CD4-positive, alpha-beta memory T cell (primary cell): ENCODE data around the gene PDE4B. TPM values are rescaled to one million over a fixed set of nuclear protein-coding genes. Genes with fewer than 3 reads are reported as not detected.
"Not testable (repeated sequence)": the region's sequence is repeated elsewhere in the genome, so short reads cannot be mapped to it uniquely, and the experiment has no call there.

Experiments used
- CTCF ChIA-PET: fragments of 350-600 bp; sonication (Branson Sonifier 250); formaldehyde crosslinking; loops from one replicate; lab custom pipeline; 2021; ENCODE audit warnings: inconsistent platforms; ENCODE audit not compliant: partially characterized antibody; lab: Charles Lee
- POLR2A ChIA-PET: fragments of 350-600 bp; sonication (Branson Sonifier 250); formaldehyde crosslinking; loops from one replicate; lab custom pipeline; 2021; ENCODE audit not compliant: partially characterized antibody; lab: Charles Lee
- DNase-seq, 5 donors: peaks; one replicate each; pipeline versions ENCODE4 v3.0.0 to v3.0.0-alpha.2; 2020 to 2022; ENCODE audit warnings: mixed read lengths in 1 of 5
- H3K27ac ChIP-seq: one replicate; pipeline ENCODE4 v1.7.0; 2013; ENCODE audit warnings: low read depth, low read length
- H3K27me3 ChIP-seq: 2 replicates; pipeline ENCODE4 v1.7.0; 2013; ENCODE audit warnings: mild to moderate bottlenecking, low read length, moderate library complexity; ENCODE audit not compliant: insufficient read depth
- H3K36me3 ChIP-seq: 2 replicates; pipeline ENCODE4 v1.7.0; 2013; ENCODE audit warnings: mild to moderate bottlenecking, low read length, moderate library complexity; ENCODE audit not compliant: insufficient read depth
- H3K4me1 ChIP-seq: 2 replicates; pipeline ENCODE4 v1.7.0; 2013; ENCODE audit warnings: mild to moderate bottlenecking, low read length, moderate library complexity; ENCODE audit not compliant: insufficient read depth
- H3K4me3 ChIP-seq, 2 donors: one replicate each; pipeline ENCODE4 v1.7.0; 2013; ENCODE audit warnings: low read length in 2 of 2, mild to moderate bottlenecking in 1 of 2
- H3K9me3 ChIP-seq, 2 donors: one replicate each; pipeline ENCODE4 v1.7.0; 2013; ENCODE audit warnings: low read length in 2 of 2, control low read depth in 1 of 2; ENCODE audit not compliant: control insufficient read depth in 1 of 2
- H3K27ac Mint-ChIP-seq, 7 donors: one replicate each; pipeline ENCODE4 v1.8.0; 2020 to 2021; ENCODE audit warnings: mixed read lengths in 7 of 7, mild to moderate bottlenecking in 6 of 7, inconsistent platforms in 3 of 7, moderate library complexity in 3 of 7
- H3K27me3 Mint-ChIP-seq, 2 donors: one replicate each; pipeline ENCODE4 v1.8.0; 2020 to 2021; ENCODE audit warnings: mixed read lengths in 2 of 2
- H3K36me3 Mint-ChIP-seq, 2 donors: one replicate each; pipeline ENCODE4 v1.8.0; 2020 to 2021; ENCODE audit warnings: mixed read lengths in 2 of 2, inconsistent platforms in 1 of 2, mild to moderate bottlenecking in 1 of 2
- H3K4me1 Mint-ChIP-seq, 4 donors: one replicate each; pipeline ENCODE4 v1.8.0; 2020 to 2021; ENCODE audit warnings: mixed read lengths in 4 of 4, mild to moderate bottlenecking in 1 of 4
- H3K4me3 Mint-ChIP-seq, 8 donors: one replicate each; pipeline ENCODE4 v1.8.0; 2020 to 2021; ENCODE audit warnings: mixed read lengths in 8 of 8, mild to moderate bottlenecking in 7 of 8, moderate library complexity in 6 of 8, inconsistent platforms in 3 of 8
- H3K9me3 Mint-ChIP-seq, 8 donors: one replicate each; pipeline ENCODE4 v1.8.0; 2020 to 2021; ENCODE audit warnings: mixed read lengths in 8 of 8, mild to moderate bottlenecking in 5 of 8, inconsistent platforms in 3 of 8, moderate library complexity in 1 of 8
- intact Hi-C: fragments of 100-400 bp; cut with micrococcal nuclease; formaldehyde crosslinking; loops from one replicate; pipeline ENCODE4 v1.15.1; 2023
- polyA plus RNA-seq, 2 donors: library from polyadenylated mRNA; unstranded; fragments of 300-500 nt; fragmentation: Illumina TruSeq; gene quantifications; one replicate each; pipeline ENCODE4 v1.2.3, GENCODE V29; 2021
- total RNA-seq, 2 experiments: library from RNA; stranded (reverse); gene quantifications; one replicate each; pipeline ENCODE4 v1.2.3, GENCODE V29; 2021

The PDE4B gene
- total and polyA plus RNA-seq, 4 experiments from 2014 or later = 33.8 to 116 (median 40.7) TPM

GRCh38 chr1:66135161-66135560 is 342.5 kb downstream of the PDE4B start:
- CTCF ChIA-PET = no interaction called here
- H3K4me3 Mint-ChIP-seq = no peak overlapping the region
- intact Hi-C loops = no loop called here
- no peaks in the 10 kb centered on the region for H3K4me1 Mint-ChIP-seq
- Histone ChIP-seq H3K27ac (no peak overlapping the region), H3K36me3 (no peaks in the 10 kb centered on the region), H3K4me3 (no peak overlapping the region), H3K4me1 (no peaks in the 10 kb centered on the region), H3K27me3 (no peaks in the 10 kb centered on the region), H3K9me3 (no peaks in the 10 kb centered on the region)
- no peak for DNase-seq
- POLR2A ChIA-PET = no interaction called here
- peaks cover 10 to 18% of the 10 kb centered on the region in 2 donors for H3K27me3 Mint-ChIP-seq
- no peaks in the 10 kb centered on the region for H3K36me3 Mint-ChIP-seq
- no peak overlapping the region for H3K27ac Mint-ChIP-seq
- H3K9me3 Mint-ChIP-seq = peaks cover 0 to 2% (median 0%) of the 10 kb centered on the region in 8 donors

DNA sequence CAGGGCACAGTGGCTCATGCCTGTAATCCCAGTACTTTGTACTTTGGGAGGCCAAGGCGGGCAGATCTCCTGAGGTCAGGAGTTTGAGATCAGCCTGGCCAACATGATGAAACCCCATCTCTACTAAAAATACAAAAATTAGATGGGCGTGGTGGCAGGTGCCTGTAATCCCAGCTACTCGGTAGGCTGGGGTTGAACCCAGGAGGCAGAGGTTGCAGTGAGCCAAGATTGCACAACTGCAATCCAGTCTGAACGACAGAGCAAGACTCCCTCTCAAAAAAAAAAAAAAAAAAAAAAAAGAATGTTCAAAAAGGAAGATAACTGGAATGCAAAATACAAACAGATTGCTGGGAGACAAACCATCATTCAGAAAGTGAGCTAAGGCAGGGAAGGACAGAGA is 343.7 kb downstream of the PDE4B start:
- H3K4me3 Mint-ChIP-seq, H3K27ac ChIP-seq, H3K4me3 ChIP-seq, H3K9me3 Mint-ChIP-seq, H3K4me1 Mint-ChIP-seq, H3K27ac Mint-ChIP-seq, H3K9me3 ChIP-seq, H3K4me1 ChIP-seq, CTCF ChIA-PET, POLR2A ChIA-PET, H3K27me3 ChIP-seq, H3K36me3 Mint-ChIP-seq, intact Hi-C loops, DNase-seq, H3K36me3 ChIP-seq: not testable (repeated sequence)
- H3K27me3 Mint-ChIP-seq = peaks cover 6 to 16% of the 10 kb centered on the region in 2 donors

- Mint-ChIP-seq H3K27me3 (peaks cover 6 to 12% of the 10 kb centered on the region in 2 donors), H3K4me3 (no peak overlapping the region), H3K9me3 (peaks cover 0 to 2% (median 0%) of the 10 kb centered on the region in 8 donors), H3K27ac (no peak overlapping the region), H3K36me3 (no peaks in the 10 kb centered on the region), H3K4me1 (no peaks in the 10 kb centered on the region)
- Histone ChIP-seq H3K36me3 (no peaks in the 10 kb centered on the region), H3K4me3 (no peak overlapping the region), H3K27ac (no peak overlapping the region), H3K4me1 (no peaks in the 10 kb centered on the region), H3K27me3 (no peaks in the 10 kb centered on the region), H3K9me3 (no peaks in the 10 kb centered on the region)
- intact Hi-C loops = no loop called here
- ChIA-PET POLR2A (no interaction called here), CTCF (interaction anchor here (0.9 kb wide), 1 partner anchor 106 kb away, joined by 3 read pairs; no protein-coding TSS in a partner anchor)
- DNase-seq = no peak
Observed at GRCh38 chr1:66137235-66137634, 344.5 kb downstream of the PDE4B start.

- intact Hi-C loops = no loop called here
- CTCF ChIA-PET = interaction anchor here (1.0 kb wide), 1 partner anchor 154 kb away, joined by 3 read pairs; no protein-coding TSS in a partner anchor
- no peak overlapping the region for H3K4me3 Mint-ChIP-seq
Observed at GRCh38 chr1:66138613-66139012, 345.9 kb downstream of the PDE4B start.

DNA sequence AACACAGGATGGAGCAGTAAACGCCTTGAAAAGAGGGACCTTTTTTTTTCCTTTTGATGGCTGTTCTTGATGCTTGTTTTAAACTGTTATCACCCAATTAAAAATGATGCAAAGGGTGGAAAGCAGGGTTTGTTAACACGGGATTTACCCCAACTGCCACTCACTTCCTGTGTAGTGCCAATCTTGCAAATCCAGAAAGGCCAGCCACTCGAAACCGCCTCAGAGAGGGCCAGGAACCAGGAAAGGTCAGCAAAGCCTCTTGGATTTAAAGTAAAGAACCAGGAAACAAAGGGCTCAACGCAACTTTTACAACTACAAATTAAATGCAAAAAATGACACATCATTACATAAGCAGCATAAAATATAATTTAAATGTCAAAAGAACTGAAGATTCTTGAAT is 347.4 kb downstream of the PDE4B start:
- DNase-seq = no peak
- H3K36me3 Mint-ChIP-seq = no peaks in the 10 kb centered on the region
- POLR2A ChIA-PET = no interaction called here
- Histone ChIP-seq H3K36me3 (no peaks in the 10 kb centered on the region), H3K9me3 (no peaks in the 10 kb centered on the region), H3K27ac (no peak overlapping the region), H3K27me3 (no peaks in the 10 kb centered on the region), H3K4me1 (no peaks in the 10 kb centered on the region), H3K4me3 (no peak overlapping the region)
- CTCF ChIA-PET = no interaction called here
- no peaks in the 10 kb centered on the region for H3K4me1 Mint-ChIP-seq
- H3K4me3 Mint-ChIP-seq = no peak overlapping the region
- intact Hi-C loops = no loop called here
- no peaks in the 10 kb centered on the region for H3K9me3 Mint-ChIP-seq
- H3K27ac Mint-ChIP-seq = no peak overlapping the region
- peaks cover 6 to 8% of the 10 kb centered on the region in 2 donors for H3K27me3 Mint-ChIP-seq

More at GRCh38 chr1:66138613-66139012, 345.9 kb downstream of the PDE4B start:
- Histone ChIP-seq H3K9me3 (no peaks in the 10 kb centered on the region), H3K36me3 (no peaks in the 10 kb centered on the region), H3K4me3 (no peak overlapping the region), H3K27ac (no peak overlapping the region), H3K27me3 (no peaks in the 10 kb centered on the region), H3K4me1 (no peaks in the 10 kb centered on the region)
- DNase-seq = no peak
- no peaks in the 10 kb centered on the region for H3K4me1 Mint-ChIP-seq
- no peak overlapping the region for H3K27ac Mint-ChIP-seq
- POLR2A ChIA-PET = no interaction called here
- no peaks in the 10 kb centered on the region for H3K9me3 Mint-ChIP-seq
- H3K27me3 Mint-ChIP-seq = peaks cover 6 to 12% of the 10 kb centered on the region in 2 donors
- H3K36me3 Mint-ChIP-seq = no peaks in the 10 kb centered on the region

- intact Hi-C loops = no loop called here
- Mint-ChIP-seq H3K36me3 (no peaks in the 10 kb centered on the region), H3K27me3 (peaks cover 3 to 5% of the 10 kb centered on the region in 2 donors), H3K27ac (no peak overlapping the region), H3K9me3 (peaks cover 0 to 2% (median 0%) of the 10 kb centered on the region in 8 donors), H3K4me1 (no peaks in the 10 kb centered on the region), H3K4me3 (no peak overlapping the region)
- Histone ChIP-seq H3K36me3 (no peaks in the 10 kb centered on the region), H3K4me1 (no peaks in the 10 kb centered on the region), H3K4me3 (no peak overlapping the region), H3K27me3 (no peaks in the 10 kb centered on the region), H3K27ac (no peak overlapping the region), H3K9me3 (no peaks in the 10 kb centered on the region)
- no peak for DNase-seq
- POLR2A ChIA-PET = no interaction called here
- CTCF ChIA-PET = no interaction called here
Observed at GRCh38 chr1:66143651-66144050, 351.0 kb downstream of the PDE4B start.

DNA sequence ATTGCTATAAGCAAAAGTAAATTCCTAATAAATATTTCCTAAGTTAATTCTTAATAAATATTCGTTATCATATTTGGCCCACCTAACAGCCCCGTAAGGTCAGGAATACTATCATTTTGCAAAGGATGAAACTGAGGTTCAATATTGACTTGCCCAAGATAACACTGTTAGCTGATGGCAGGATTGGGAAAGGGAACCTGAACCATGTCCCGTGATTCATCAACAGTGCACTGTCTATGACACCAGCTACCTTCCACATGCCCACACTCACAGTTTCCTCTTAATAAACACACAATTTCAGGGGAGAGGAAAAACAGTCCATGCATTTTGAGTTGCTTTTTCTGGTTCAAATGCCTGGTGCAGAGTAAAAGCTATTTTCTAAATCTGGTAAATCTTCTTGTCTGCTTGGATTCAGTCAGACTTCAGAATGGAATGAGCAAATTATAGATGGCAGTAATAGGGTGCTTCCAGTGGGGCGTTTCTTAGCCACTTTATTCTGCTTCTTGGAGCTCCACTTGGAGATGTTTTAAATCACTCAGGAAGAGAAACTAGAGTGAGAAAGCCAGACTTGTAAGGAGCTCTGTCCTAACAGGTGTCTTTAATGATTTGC is 354.6 kb downstream of the PDE4B start:
- no peak overlapping the region for H3K27ac ChIP-seq
- no peak overlapping the region for H3K27ac Mint-ChIP-seq
- POLR2A ChIA-PET = no interaction called here

More for the DNA sequence above, 354.6 kb downstream of the PDE4B start:
- Histone ChIP-seq H3K27me3 (no peaks in the 10 kb centered on the region), H3K9me3 (no peaks in the 10 kb centered on the region), H3K36me3 (no peaks in the 10 kb centered on the region), H3K4me1 (no peaks in the 10 kb centered on the region), H3K4me3 (no peak overlapping the region)
- peaks cover 0 to 1% (median 0%) of the 10 kb centered on the region in 4 donors for H3K4me1 Mint-ChIP-seq
- no peak for DNase-seq
- H3K4me3 Mint-ChIP-seq = no peak overlapping the region
- H3K27me3 Mint-ChIP-seq = peaks cover 9% of the 10 kb centered on the region in 2 donors
- CTCF ChIA-PET = no interaction called here
- H3K9me3 Mint-ChIP-seq = peaks cover 0 to 2% (median 0%) of the 10 kb centered on the region in 8 donors
- H3K36me3 Mint-ChIP-seq = no peaks in the 10 kb centered on the region
- intact Hi-C loops = no loop called here
